GM21529 (cell line): ENCODE measurements around the gene ATP10B.
A peak's percentile ranks its signal among the peaks of the same experiment; 100 is the strongest.

Experiments used
- ATAC-seq: cut with Tn5 transposase; IDR thresholded peaks from one replicate; pipeline ENCODE4 v1.9.1; 2021; ENCODE audit not compliant: unreplicated experiment

Gene ATP10B

DNA sequence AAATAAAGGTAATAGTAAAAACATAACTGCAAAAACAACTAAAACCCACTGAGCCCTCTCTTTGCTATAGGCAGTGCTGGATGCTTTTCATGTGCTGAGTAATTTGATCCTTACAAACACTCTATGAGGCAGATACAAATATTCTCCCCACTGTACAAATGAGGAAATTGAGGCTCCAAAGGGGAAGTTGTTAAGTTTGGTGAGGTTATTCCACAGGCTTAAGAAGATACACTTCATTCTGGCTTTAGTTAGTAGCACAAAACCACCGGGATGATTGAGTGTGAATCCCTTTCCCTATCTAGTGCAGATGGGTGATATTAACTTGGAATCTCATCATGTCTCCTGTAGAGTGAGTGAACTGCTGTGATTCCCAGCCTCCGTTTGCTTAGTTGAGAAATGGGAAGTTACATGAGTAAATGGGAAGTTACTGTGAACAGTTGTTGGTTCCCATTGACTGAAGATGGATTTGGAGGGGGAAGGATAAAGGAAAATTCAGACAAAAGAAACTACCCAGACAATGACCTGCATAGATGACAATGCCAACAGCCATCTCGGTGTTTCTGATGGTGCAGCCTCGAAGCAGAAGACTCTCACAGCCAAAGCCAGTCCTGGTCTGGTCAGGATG is 208.3 kb downstream of the ATP10B start:
- ATAC-seq = no peak

DNA sequence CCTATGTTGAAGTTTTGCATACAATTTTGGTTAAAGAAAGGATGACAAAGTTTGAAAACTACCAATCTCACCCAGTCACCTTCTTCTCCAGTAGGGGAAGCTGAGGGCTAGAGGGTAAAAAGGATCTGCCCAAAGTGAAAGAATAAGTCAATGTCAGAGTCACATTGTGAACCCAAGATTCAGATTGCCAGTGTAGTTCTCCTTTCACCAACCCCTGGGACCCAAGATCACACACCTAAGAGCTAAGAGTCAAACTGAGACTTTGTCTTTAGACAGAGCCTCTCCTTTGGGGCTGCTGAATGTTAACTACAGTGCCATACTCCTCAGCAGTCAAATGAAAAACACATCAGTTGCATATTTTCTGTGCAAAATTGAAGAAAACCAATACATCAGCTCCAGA is 210.6 kb downstream of the ATP10B start:
- peak; percentile 56 for ATAC-seq

DNA sequence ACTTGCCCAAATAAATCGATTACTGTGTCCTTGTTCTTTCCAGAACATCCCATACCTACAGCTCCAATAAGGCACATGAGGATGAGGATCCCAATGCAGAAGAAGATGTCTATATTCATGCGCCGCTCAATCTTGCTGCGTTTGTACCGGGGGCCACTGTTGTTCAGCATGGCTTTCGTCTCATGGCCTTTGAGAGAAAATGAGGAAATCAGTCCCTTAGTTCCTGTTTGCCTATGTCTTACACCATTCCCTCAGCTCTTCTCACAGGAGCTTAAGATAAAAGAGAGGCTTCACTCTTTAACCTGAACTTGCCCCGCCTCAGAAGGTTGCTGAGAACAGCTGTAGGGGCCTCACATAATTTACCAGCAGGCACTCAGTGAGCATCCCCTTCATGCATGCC is 211.6 kb downstream of the ATP10B start:
- no peak for ATAC-seq

DNA sequence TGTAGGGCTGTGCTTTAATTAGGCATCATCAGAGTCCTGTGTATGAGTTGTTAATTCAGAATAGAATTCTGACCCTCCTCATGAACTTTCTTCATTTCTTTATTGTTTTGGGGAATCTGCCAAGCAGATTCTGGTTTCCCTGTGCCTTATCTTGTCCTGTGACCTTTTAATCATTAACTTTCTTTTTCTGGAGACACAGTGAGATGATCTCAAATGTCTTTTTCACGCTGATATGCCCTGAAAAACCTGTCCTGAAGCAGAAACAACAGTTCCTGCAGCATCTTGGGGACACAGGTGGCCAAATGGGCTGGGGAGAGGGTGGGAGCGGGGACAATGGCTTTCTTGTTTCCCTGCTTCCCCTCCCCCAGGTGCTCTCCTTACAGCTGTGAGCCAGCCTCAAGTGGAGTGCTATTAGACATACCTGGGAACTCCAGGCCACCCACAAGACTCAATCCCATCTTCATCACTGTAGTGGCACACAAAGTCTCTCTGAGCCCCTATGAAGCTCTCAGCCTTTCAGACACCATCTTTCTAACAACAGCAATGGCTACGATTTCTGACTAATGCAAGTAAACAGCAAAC is 213.8 kb downstream of the ATP10B start:
- ATAC-seq = peak; percentile 45

DNA sequence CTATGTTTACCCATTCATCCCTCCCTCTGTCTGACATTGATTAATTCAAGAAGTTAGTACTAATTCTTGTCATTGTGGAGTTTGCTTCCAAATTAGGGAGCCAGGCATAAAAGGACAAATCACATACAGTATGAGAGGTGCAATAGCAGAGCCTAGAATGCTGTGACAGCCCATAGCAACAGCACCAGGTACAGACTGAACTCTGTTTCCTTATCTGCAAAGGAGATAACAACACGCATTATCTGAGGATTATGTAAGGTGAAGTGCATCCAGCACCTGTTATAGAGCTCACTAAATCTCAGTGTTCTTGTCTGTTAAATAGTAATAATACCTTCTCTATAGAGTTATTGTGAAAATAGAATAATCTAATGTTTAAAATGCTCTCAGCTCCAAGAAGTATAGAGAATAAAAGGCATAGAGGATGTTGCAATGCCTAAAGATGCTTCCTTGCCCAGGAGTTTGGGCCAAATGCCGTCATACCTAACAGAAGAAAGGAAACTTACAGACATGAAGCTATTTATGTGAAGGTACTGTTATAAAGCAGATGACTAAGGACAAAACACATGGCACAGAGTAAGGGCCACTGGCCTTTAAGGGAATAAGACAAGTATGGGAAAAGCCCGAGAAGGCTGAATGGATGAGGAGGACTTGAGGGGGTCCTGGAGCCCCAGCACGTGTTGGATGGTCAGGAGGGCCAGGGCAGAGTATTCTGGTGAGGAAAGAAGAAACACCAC is 214.5 kb downstream of the ATP10B start:
- ATAC-seq = no peak

DNA sequence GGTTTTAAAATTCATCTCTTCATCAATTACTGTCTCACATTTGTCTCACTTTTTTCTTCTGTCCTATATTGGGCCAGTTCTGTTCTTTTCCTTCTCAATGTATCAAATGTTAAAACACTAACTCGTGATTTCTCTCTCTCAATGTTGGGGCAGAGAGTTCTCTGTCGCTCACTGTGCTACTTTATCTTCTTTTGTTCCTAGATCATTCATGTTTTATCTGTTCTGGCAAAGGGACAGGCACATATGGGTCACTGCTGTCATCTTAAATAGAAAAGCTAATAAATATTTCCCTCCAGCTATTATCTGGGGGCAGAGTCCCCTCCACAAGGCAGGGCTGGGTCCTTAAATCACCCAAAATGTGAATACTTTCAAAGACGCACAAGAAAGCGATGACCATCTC is 216.3 kb downstream of the ATP10B start:
- ATAC-seq = no peak

DNA sequence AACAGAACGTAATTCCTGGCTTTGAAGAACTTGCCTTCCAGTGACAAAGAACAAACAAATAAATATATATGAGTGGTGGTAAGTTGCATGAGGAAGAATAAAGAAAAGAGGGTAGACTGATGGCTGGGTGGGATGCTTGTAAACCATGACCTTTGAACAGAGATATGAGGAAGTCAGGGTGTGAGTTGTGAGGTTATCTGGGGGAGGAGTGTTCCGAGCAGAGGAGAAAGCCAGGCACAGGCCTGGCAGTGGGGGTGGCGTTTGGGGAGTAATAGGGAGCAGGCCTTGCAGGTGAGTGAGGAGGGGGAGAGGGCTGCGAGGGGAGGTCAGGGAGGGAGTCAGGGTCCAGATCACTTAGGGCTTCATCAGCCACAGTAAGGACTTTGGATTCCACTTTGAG is 217.0 kb downstream of the ATP10B start:
- ATAC-seq = no peak

DNA sequence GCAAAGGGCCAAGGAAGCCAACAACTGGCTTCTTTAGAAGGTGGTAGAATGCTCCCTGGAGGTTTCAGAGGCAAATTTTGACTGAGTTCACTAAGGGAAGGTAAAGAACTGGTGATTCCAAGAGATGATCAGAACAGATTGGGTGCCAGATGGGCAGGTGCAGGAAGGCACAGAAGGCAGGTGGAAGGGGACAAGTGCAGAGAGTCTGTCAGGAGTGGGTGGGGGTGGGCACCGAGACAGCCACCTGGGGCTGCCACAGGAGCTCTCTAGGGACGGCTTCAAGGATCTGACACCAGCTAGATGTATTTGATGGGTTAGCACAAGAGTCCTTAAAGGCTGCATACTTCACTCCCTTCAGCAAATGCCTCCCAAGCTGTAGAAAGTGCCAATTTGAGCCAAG is 223.0 kb downstream of the ATP10B start:
- no peak for ATAC-seq

DNA sequence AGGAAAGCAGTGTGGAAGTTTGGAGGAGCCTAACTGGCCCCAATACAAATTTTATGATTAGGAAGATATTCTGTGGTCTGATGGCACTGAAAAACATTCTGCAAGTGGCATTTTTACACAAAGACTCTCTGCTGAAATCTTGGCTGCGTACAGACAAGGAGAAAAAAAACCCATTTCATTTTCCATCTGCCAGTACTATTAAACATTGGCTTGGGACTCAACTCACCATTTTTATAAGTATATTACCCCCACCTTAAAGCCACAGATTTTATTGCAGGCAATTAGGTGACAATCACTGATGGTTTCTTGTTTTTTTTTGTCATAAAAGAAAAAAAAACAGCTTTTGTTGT is 223.4 kb downstream of the ATP10B start:
- no peak for ATAC-seq

DNA sequence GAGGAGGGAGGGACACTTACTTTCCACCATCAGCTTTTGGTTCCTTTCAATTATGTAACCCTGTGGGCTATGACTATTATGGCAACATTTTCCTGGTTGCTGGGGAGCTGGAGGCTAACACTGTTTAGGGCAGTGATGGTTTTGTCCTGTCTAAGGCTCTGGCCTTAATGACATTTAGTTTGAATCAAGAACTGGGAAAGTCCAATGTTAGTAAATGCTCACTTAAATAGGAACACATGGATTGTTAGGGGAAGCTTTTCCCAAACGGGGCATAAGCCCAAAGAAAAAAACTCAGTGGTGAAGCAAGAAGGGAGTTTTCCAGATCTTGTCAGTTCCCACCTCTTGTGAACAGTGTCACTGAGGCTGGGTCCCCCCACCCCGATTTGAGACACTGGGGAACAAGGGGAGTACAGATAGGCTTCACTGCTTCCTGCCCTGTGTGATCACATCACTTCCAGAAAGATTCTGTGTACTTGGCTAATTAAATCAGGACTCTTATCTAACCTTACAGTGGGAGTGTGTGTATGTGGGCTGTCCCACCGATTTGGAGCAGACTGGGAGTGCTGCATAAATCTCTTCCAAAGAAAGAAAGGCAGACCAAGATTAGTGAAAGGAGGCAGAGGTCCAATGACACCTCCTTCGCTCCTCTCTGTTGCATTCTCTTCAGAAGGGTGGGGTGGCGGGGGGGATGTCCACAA is 223.9 kb downstream of the ATP10B start:
- no peak for ATAC-seq

DNA sequence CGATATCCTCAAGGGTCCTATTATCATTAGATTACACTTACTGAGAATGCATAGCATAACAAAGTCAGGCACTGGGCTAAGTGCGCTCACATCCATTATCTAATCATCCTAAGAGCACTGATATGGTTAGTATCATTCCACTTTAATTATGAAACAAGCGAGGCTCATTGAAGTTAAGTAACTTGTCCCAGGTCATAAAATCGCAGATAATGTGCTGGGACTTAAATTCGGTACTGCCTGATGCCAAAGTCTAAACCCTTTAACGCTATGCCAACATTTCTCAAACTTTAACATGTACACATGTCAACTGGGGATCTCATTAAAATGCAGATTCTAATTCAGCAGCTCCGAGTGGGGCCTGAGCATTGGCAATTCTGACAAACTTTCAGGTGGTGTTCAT is 225.7 kb downstream of the ATP10B start:
- no peak for ATAC-seq

DNA sequence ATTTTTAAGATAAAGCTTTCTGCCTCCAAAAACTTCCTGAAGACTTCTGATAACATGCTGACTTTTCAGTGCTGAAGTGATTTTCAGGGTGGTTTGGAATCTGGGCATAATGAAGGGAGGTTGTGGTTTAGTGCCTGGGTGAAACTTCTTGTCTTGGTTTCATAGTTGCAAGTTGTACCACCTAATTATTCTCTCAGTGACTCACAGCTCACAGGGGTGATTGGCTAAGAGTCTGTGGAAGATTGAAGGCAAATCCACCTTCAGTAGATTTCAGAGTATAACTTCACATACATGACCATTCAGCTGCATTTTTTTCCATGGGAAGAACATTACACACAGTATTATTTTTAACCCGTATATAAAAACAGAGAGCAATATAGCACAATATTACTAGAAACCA is 230.5 kb downstream of the ATP10B start:
- no peak for ATAC-seq

DNA sequence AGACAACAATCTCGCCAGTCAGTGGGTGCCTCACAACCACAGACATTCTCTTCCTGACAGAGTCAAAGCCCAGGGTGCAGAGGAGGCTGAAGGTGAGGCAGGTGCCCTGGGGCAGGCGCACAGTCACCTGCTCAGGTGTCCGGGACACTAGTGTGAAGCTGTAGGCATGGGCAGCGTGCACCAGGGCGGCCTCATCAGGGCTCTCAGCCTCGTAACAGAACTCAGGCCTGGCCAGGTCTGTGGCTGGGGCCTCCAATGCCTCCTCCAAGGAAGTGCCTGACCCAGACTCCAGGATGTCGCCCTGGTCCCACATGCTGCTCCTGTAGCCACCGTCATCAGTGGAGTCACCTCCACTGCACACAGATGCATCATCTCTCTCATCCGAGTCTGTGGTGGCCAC is 231.6 kb downstream of the ATP10B start:
- no peak for ATAC-seq

DNA sequence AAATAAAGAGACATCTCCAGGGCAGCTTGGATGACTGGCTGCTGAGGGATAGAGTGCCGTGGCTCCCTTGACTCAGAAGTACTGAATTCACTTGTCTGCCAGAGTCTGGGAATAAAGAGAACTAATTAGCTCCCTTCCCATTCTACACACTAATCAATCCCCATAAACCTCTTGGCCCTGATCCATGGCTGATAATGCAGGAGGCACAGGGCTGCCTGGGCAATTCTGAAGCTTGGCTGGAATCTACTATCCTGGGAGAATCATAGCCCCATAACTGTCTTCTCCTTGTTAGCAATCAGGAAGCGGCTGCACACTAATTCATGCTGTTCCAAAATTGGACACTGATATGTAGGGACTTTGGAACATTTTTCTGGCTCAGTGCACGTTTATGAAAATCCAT is 232.6 kb downstream of the ATP10B start:
- no peak for ATAC-seq

DNA sequence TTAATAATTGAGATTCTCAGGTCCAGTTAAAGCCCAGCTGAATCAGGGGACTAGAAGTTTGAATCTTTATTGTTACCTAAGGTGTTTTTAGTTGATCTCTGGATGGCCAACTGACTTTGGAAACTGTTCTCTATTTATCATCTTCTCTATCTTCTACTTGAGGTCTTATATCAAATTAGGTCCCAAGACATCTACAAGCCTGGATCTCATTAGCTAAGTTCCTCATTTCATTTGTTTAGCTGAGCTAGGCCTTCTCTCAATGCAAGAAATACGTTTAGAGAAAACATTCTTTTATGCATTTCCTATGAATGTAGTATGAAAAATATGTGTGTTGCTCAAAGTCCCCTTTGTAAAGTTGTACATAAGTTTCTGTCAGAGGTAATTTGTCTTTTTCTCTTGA is 233.7 kb downstream of the ATP10B start:
- no peak for ATAC-seq

DNA sequence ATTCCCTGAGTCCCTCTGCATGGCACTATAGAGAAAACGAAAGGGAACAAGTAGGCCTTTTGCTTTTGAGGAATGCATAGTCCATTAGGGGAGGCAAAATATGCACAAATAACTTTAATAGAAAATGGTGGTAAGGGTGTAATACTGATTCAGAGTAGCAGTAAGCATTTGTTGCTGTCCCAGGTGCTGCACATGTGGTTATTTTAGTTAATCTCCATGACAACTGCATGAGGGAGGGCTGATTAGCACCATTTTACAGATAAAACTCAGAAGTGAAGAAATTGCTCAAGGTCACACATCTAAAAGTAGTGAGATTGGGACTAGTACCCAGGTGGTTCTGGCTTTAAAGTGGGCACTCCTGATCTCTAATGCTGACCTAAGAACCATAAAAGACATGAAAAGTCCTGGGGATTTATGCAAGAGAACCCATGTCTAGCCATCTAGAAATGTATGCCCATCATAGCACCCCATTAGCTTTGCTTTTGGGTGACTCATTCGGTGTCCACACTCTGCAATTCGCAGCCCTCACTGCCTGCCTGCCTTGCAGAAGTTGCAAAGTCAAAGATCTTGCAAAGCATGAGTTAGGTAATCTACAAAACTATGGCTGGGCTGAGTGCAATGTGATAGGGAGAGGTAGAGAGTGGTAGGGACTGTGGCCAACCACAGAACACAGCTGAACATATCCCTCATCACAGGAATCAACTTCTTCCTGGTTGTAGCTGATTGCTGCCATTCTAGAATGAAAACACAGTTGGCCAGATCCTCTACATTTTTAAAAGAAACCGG is 235.1 kb downstream of the ATP10B start:
- ATAC-seq = no peak

DNA sequence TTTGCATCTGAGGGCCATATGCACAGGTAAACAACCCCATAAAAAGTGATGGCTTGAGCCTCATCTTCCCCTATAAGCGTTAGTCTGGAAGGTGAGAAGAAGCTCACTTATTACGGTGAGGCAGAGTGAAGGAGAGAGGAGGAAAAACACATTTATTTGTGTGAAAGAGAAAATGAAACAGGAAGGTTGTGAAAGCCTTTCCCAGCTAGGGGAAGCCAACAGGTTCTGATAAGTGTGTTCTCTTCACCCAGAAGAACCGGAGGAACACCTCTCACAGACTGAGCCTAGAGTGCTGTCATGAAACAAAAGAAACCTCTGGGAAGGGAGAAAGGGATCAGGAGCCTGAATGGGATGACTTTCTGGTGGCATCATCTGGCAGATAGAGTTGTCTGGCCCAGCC is 237.9 kb downstream of the ATP10B start:
- ATAC-seq = no peak

DNA sequence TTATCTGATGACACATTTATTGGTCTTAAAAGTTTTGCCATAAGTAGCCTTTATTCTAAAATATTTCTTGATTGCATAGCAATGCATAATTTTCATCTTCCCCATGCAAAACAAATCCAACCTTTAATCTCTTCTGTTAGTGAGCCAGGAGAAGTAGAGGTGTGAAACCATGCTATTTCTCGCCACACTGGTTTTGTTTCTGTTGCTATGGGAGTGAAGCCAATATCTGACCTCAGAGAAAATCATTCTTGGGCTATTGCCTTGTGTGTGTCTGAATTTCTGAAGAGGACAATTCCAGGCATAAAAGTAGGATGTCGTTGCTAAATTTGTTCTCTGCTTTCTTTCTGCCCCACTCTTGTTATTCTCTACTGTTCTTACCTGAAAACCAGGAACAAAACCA is 246.7 kb downstream of the ATP10B start:
- ATAC-seq = peak; percentile 67

DNA sequence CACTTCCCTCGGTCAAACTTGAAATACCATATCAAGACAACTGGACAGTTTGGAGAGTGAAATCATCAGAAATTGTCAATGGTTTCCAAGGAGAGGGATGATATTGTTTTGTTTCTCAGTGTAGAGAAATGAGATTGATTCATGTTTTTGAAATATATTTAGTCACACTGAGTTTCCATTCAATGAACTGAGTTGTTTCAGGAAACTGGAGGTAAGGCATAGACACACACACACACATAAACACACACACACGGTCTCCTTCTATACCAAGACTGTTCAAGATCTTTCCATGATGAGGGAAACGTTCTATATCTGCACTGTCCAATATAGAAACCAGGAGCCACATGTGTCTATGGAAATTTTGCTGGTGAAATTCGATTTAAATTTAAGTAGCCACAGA is 247.5 kb downstream of the ATP10B start:
- ATAC-seq = no peak

DNA sequence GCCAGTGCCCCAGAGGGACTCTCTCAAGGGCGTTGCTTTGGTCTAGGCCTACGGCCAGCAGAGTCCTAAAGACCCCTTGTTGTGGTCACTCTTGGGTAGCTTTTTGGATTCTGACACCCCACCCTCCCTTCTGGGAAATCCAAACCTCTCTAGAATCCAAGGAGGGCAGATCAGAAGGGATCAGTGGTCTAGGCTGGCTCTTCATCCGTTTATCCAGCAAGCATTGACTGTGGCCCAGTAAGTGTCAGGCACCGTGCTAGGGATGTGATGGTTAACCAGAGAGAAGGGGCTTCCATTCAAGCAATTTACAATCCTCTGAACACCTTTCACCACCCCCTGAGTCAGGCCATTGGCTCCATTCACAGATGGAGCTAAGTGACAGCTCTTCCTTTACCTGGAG is 249.3 kb downstream of the ATP10B start:
- no peak for ATAC-seq

DNA sequence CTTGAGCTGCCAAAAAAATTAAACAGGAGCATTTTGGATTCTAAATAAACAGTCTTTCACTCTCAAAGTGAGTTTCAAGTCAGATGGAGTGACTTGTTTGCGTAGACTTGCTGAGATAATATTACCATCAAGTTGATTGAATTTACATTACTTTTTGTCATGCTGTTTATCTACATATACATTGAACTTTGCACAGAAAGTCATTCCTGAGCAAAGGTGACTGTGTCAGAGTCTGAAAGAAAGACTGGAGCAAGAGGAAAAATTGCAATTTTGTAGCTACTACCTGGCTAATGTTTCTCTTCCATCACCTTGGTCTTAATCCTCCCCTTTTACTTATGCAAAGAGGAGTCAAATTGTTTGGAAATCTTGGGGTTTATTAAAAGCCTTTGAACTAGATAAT is 251.0 kb downstream of the ATP10B start:
- ATAC-seq = no peak
